Measurements from ENCODE around the gene EIF3D.
"Not testable (repeated sequence)": the region's sequence is repeated elsewhere in the genome, so short reads cannot be mapped to it uniquely, and the experiment has no call there.

Gene EIF3D

GRCh38 chr22:36540867-36541642 is 12.1 kb upstream of the EIF3D start:
- FAIRE-seq (no peak), DNase-seq (ENCODE audit: insufficient read length, low spot score) (no peak)
- TF ChIP-seq POLR2A (IDR thresholded peaks at IDR 0.05; ENCODE audit: low read depth, low read length): no peak

- TF ChIP-seq POLR2A (IDR thresholded peaks at IDR 0.05; ENCODE audit: low read depth, low read length): no peak
- DNase-seq (ENCODE audit: insufficient read length, low spot score): no peak
- FAIRE-seq: no peak
Measured at GRCh38 chr22:36538529-36538928, 9.6 kb upstream of the EIF3D start.

GRCh38 chr22:36536717-36537116 is 7.8 kb upstream of the EIF3D start:
- DNase-seq (ENCODE audit: insufficient read length, low spot score) (no peak), FAIRE-seq (no peak)
- no peak for TF ChIP-seq POLR2A (IDR thresholded peaks at IDR 0.05; ENCODE audit: low read depth, low read length)

GRCh38 chr22:36533320-36533719 is 4.4 kb upstream of the EIF3D start:
- FAIRE-seq; DNase-seq (ENCODE audit: insufficient read length, low spot score): not testable (repeated sequence)

GRCh38 chr22:36532466-36532865 is 3.5 kb upstream of the EIF3D start:
- DNase-seq (ENCODE audit: insufficient read length, low spot score) (no peak), FAIRE-seq (no peak)
- TF ChIP-seq POLR2A (IDR thresholded peaks at IDR 0.05; ENCODE audit: low read depth, low read length): no peak

GRCh38 chr22:36528341-36528740 is 625 bp downstream of the EIF3D start:
- FAIRE-seq (no peak), DNase-seq (ENCODE audit: insufficient read length, low spot score) (no peak)
- no peak for TF ChIP-seq POLR2A (IDR thresholded peaks at IDR 0.05; ENCODE audit: low read depth, low read length)

- TF ChIP-seq POLR2A (IDR thresholded peaks at IDR 0.05; ENCODE audit: low read depth, low read length): no peak
- FAIRE-seq: no peak
- no peak for DNase-seq (ENCODE audit: insufficient read length, low spot score)
Measured at GRCh38 chr22:36522662-36523061, 6.3 kb downstream of the EIF3D start.

- no peak for TF ChIP-seq POLR2A (IDR thresholded peaks at IDR 0.05; ENCODE audit: low read depth, low read length)
- no peak for DNase-seq (ENCODE audit: insufficient read length, low spot score)
- no peak for FAIRE-seq
Measured at GRCh38 chr22:36520423-36520822, 8.5 kb downstream of the EIF3D start.

- not testable (repeated sequence) for DNase-seq (ENCODE audit: insufficient read length, low spot score); FAIRE-seq
Measured at GRCh38 chr22:36519906-36520305, 9.1 kb downstream of the EIF3D start.

GRCh38 chr22:36514766-36515165 is 14.2 kb downstream of the EIF3D start:
- FAIRE-seq (no peak), DNase-seq (ENCODE audit: insufficient read length, low spot score) (no peak)
- no peak for TF ChIP-seq POLR2A (IDR thresholded peaks at IDR 0.05; ENCODE audit: low read depth, low read length)

- FAIRE-seq (no peak), DNase-seq (ENCODE audit: insufficient read length, low spot score) (no peak)
- TF ChIP-seq POLR2A (IDR thresholded peaks at IDR 0.05; ENCODE audit: low read depth, low read length): no peak
Measured at GRCh38 chr22:36512991-36513390, 16.0 kb downstream of the EIF3D start.

- no peak for FAIRE-seq
- no peak for DNase-seq (ENCODE audit: insufficient read length, low spot score)
- TF ChIP-seq POLR2A (IDR thresholded peaks at IDR 0.05; ENCODE audit: low read depth, low read length): no peak
Measured at GRCh38 chr22:36512333-36512732, 16.6 kb downstream of the EIF3D start.

- DNase-seq (ENCODE audit: insufficient read length, low spot score) (no peak), FAIRE-seq (no peak)
Measured at GRCh38 chr22:36510966-36511881, 17.7 kb downstream of the EIF3D start.

GRCh38 chr22:36510384-36510783 is 18.6 kb downstream of the EIF3D start:
- FAIRE-seq (no peak), DNase-seq (ENCODE audit: insufficient read length, low spot score) (no peak)
- no peak for TF ChIP-seq POLR2A (IDR thresholded peaks at IDR 0.05; ENCODE audit: low read depth, low read length)

More at GRCh38 chr22:36510966-36511881, 17.7 kb downstream of the EIF3D start:
- TF ChIP-seq POLR2A (IDR thresholded peaks at IDR 0.05; ENCODE audit: low read depth, low read length): no peak

Data from H54 (cell line).